Measurements from ENCODE around the gene TMEM61.

TMEM61 gene

GRCh38 chr1:54990916-54991315, 10.5 kb downstream of the TMEM61 start:
- Histone ChIP-seq H3K4me1 (ENCODE audit: insufficient read depth, poor library complexity, severe bottlenecking) (no peaks in the 10 kb centered on the region), H3K9me3 (ENCODE audit: severe bottlenecking) (no peaks in the 10 kb centered on the region), H3K27me3 (ENCODE audit: insufficient read depth, poor library complexity, severe bottlenecking) (no peaks in the 10 kb centered on the region), H3K27ac (ENCODE audit: poor library complexity, severe bottlenecking) (no peak overlapping the region), H3K4me3 (ENCODE audit: severe bottlenecking) (no peak overlapping the region), H3K36me3 (ENCODE audit: low read depth) (no peaks in the 10 kb centered on the region)
- TF ChIP-seq, protein P1, sequence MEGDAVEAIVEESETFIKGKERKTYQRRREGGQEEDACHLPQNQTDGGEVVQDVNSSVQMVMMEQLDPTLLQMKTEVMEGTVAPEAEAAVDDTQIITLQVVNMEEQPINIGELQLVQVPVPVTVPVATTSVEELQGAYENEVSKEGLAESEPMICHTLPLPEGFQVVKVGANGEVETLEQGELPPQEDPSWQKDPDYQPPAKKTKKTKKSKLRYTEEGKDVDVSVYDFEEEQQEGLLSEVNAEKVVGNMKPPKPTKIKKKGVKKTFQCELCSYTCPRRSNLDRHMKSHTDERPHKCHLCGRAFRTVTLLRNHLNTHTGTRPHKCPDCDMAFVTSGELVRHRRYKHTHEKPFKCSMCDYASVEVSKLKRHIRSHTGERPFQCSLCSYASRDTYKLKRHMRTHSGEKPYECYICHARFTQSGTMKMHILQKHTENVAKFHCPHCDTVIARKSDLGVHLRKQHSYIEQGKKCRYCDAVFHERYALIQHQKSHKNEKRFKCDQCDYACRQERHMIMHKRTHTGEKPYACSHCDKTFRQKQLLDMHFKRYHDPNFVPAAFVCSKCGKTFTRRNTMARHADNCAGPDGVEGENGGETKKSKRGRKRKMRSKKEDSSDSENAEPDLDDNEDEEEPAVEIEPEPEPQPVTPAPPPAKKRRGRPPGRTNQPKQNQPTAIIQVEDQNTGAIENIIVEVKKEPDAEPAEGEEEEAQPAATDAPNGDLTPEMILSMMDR (IDR thresholded peaks at IDR 0.05; ENCODE audit: poor library complexity, severe bottlenecking): no peak
- no peak for ATAC-seq (ENCODE audit: low read depth)
- peak; percentile 52 for DNase-seq (ENCODE audit: low spot score)

- Histone ChIP-seq H3K4me1 (ENCODE audit: insufficient read depth, poor library complexity, severe bottlenecking) (no peaks in the 10 kb centered on the region), H3K4me3 (ENCODE audit: severe bottlenecking) (no peak overlapping the region), H3K36me3 (ENCODE audit: low read depth) (no peaks in the 10 kb centered on the region), H3K27me3 (ENCODE audit: insufficient read depth, poor library complexity, severe bottlenecking) (no peaks in the 10 kb centered on the region), H3K9me3 (ENCODE audit: severe bottlenecking) (no peaks in the 10 kb centered on the region), H3K27ac (ENCODE audit: poor library complexity, severe bottlenecking) (no peak overlapping the region)
- TF ChIP-seq, protein P1 (IDR thresholded peaks at IDR 0.05; ENCODE audit: poor library complexity, severe bottlenecking): no peak
- DNase-seq (ENCODE audit: low spot score) (peak; percentile 42), ATAC-seq (ENCODE audit: low read depth) (no peak)
These were observed 11.5 kb downstream of the TMEM61 start for GRCh38 chr1:54991939-54992338.

GRCh38 chr1:54993140-54993539, 12.7 kb downstream of the TMEM61 start:
- TF ChIP-seq, protein P1 (IDR thresholded peaks at IDR 0.05; ENCODE audit: poor library complexity, severe bottlenecking): no peak
- ATAC-seq (ENCODE audit: low read depth): no peak
- Histone ChIP-seq H3K36me3 (ENCODE audit: low read depth) (no peaks in the 10 kb centered on the region), H3K9me3 (ENCODE audit: severe bottlenecking) (no peaks in the 10 kb centered on the region), H3K4me1 (ENCODE audit: insufficient read depth, poor library complexity, severe bottlenecking) (no peaks in the 10 kb centered on the region), H3K27ac (ENCODE audit: poor library complexity, severe bottlenecking) (no peak overlapping the region), H3K27me3 (ENCODE audit: insufficient read depth, poor library complexity, severe bottlenecking) (no peaks in the 10 kb centered on the region), H3K4me3 (ENCODE audit: severe bottlenecking) (no peak overlapping the region)
- peak; percentile 33 for DNase-seq (ENCODE audit: low spot score)

- H3K9me3 ChIP-seq (ENCODE audit: severe bottlenecking): no peaks in the 10 kb centered on the region
- H3K36me3 ChIP-seq (ENCODE audit: low read depth): no peaks in the 10 kb centered on the region
- no peaks in the 10 kb centered on the region for H3K4me1 ChIP-seq (ENCODE audit: insufficient read depth, poor library complexity, severe bottlenecking)
- H3K27me3 ChIP-seq (ENCODE audit: insufficient read depth, poor library complexity, severe bottlenecking): no peaks in the 10 kb centered on the region
- no peak for DNase-seq (ENCODE audit: low spot score)
- no peak overlapping the region for H3K4me3 ChIP-seq (ENCODE audit: severe bottlenecking)
- TF ChIP-seq, protein P1 (IDR thresholded peaks at IDR 0.05; ENCODE audit: poor library complexity, severe bottlenecking): no peak
- no peak for ATAC-seq (ENCODE audit: low read depth)
- H3K27ac ChIP-seq (ENCODE audit: poor library complexity, severe bottlenecking): no peak overlapping the region
These were observed 14.0 kb downstream of the TMEM61 start for GRCh38 chr1:54994355-54994990.

- Histone ChIP-seq H3K36me3 (ENCODE audit: low read depth) (no peaks in the 10 kb centered on the region), H3K27me3 (ENCODE audit: insufficient read depth, poor library complexity, severe bottlenecking) (no peaks in the 10 kb centered on the region), H3K4me3 (ENCODE audit: severe bottlenecking) (no peak overlapping the region), H3K9me3 (ENCODE audit: severe bottlenecking) (no peaks in the 10 kb centered on the region), H3K27ac (ENCODE audit: poor library complexity, severe bottlenecking) (no peak overlapping the region), H3K4me1 (ENCODE audit: insufficient read depth, poor library complexity, severe bottlenecking) (no peaks in the 10 kb centered on the region)
- DNase-seq (ENCODE audit: low spot score): peak; percentile 11
- no peak for ATAC-seq (ENCODE audit: low read depth)
- TF ChIP-seq, protein P1 (IDR thresholded peaks at IDR 0.05; ENCODE audit: poor library complexity, severe bottlenecking): no peak
These were observed 14.8 kb downstream of the TMEM61 start for GRCh38 chr1:54995013-54995760.

Measured in RWPE2 (cell line).